ENCODE data around the gene PRR7. TPM values are rescaled to one million over a fixed set of nuclear protein-coding genes. Genes with fewer than 3 reads are reported as not detected.

PRR7 gene
- total and polyA plus RNA-seq, 2 experiments from 2014 or later = 7.6 to 9.7 TPM

- peaks cover 38% of the 10 kb centered on the region for H3K36me3 ChIP-seq (ENCODE audit: insufficient read depth)
- no peak overlapping the region for H3K4me3 ChIP-seq
- peaks cover 39% of the 10 kb centered on the region for H3F3A ChIP-seq (replicated peaks; ENCODE audit: low read depth)
- peaks cover 92% of the 10 kb centered on the region for H3K36me3 Mint-ChIP-seq (ENCODE audit: low read depth)
- no peak overlapping the region for H3K4me2 ChIP-seq
- H3K4me3 Mint-ChIP-seq = no peak overlapping the region
- H3K9me2 ChIP-seq (ENCODE audit: insufficient read depth) = no peaks in the 10 kb centered on the region
- peaks cover 29% of the 10 kb centered on the region for H3K4me1 ChIP-seq (ENCODE audit: insufficient read depth)
- peaks cover 56% of the 10 kb centered on the region for H3K79me2 ChIP-seq (replicated peaks; ENCODE audit: insufficient read depth)
- TF ChIP-seq POLR2AphosphoS5 (IDR thresholded peaks at IDR 0.05; ENCODE audit: low read depth) (no peak), ZNF114 (CRISPR knock-in tag; IDR thresholded peaks at IDR 0.05) (no peak), STAT1 (IDR thresholded peaks at IDR 0.05; ENCODE audit: unreplicated experiment) (no peak), EZH2 (IDR thresholded peaks at IDR 0.05; ENCODE audit: low read depth, unreplicated experiment) (no peak), ZNF331 (CRISPR knock-in tag; IDR thresholded peaks at IDR 0.05; ENCODE audit: low read depth) (no peak), CTCF (conservative IDR thresholded peaks at IDR 0.05; ENCODE audit: low read depth in 2 of 2) (no peak), REST (IDR thresholded peaks at IDR 0.05; ENCODE audit: unreplicated experiment) (no peak), JUNB (IDR thresholded peaks at IDR 0.05; ENCODE audit: unreplicated experiment) (no peak), CREB1 (CRISPR knock-in tag; IDR thresholded peaks at IDR 0.05; ENCODE audit: low read depth) (no peak), NANOG (IDR thresholded peaks at IDR 0.05; ENCODE audit: borderline replicate concordance) (no peak), EZH2phosphoT487 (IDR thresholded peaks at IDR 0.05; ENCODE audit: unreplicated experiment) (no peak)
- TF ChIP-seq, protein P1, sequence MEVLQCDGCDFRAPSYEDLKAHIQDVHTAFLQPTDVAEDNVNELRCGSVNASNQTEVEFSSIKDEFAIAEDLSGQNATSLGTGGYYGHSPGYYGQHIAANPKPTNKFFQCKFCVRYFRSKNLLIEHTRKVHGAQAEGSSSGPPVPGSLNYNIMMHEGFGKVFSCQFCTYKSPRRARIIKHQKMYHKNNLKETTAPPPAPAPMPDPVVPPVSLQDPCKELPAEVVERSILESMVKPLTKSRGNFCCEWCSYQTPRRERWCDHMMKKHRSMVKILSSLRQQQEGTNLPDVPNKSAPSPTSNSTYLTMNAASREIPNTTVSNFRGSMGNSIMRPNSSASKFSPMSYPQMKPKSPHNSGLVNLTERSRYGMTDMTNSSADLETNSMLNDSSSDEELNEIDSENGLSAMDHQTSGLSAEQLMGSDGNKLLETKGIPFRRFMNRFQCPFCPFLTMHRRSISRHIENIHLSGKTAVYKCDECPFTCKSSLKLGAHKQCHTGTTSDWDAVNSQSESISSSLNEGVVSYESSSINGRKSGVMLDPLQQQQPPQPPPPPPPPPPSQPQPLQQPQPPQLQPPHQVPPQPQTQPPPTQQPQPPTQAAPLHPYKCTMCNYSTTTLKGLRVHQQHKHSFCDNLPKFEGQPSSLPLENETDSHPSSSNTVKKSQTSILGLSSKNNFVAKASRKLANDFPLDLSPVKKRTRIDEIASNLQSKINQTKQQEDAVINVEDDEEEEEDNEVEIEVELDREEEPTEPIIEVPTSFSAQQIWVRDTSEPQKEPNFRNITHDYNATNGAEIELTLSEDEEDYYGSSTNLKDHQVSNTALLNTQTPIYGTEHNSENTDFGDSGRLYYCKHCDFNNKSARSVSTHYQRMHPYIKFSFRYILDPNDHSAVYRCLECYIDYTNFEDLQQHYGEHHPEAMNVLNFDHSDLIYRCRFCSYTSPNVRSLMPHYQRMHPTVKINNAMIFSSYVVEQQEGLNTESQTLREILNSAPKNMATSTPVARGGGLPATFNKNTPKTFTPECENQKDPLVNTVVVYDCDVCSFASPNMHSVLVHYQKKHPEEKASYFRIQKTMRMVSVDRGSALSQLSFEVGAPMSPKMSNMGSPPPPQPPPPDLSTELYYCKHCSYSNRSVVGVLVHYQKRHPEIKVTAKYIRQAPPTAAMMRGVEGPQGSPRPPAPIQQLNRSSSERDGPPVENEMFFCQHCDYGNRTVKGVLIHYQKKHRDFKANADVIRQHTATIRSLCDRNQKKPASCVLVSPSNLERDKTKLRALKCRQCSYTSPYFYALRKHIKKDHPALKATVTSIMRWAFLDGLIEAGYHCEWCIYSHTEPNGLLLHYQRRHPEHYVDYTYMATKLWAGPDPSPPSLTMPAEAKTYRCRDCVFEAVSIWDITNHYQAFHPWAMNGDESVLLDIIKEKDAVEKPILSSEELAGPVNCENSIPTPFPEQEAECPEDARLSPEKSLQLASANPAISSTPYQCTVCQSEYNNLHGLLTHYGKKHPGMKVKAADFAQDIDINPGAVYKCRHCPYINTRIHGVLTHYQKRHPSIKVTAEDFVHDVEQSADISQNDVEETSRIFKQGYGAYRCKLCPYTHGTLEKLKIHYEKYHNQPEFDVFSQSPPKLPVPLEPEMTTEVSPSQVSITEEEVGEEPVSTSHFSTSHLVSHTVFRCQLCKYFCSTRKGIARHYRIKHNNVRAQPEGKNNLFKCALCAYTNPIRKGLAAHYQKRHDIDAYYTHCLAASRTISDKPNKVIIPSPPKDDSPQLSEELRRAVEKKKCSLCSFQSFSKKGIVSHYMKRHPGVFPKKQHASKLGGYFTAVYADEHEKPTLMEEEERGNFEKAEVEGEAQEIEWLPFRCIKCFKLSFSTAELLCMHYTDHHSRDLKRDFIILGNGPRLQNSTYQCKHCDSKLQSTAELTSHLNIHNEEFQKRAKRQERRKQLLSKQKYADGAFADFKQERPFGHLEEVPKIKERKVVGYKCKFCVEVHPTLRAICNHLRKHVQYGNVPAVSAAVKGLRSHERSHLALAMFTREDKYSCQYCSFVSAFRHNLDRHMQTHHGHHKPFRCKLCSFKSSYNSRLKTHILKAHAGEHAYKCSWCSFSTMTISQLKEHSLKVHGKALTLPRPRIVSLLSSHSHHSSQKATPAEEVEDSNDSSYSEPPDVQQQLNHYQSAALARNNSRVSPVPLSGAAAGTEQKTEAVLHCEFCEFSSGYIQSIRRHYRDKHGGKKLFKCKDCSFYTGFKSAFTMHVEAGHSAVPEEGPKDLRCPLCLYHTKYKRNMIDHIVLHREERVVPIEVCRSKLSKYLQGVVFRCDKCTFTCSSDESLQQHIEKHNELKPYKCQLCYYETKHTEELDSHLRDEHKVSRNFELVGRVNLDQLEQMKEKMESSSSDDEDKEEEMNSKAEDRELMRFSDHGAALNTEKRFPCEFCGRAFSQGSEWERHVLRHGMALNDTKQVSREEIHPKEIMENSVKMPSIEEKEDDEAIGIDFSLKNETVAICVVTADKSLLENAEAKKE (CRISPR knock-in tag; IDR thresholded peaks at IDR 0.05) = no peak
- TF ChIP-seq, protein P2, sequence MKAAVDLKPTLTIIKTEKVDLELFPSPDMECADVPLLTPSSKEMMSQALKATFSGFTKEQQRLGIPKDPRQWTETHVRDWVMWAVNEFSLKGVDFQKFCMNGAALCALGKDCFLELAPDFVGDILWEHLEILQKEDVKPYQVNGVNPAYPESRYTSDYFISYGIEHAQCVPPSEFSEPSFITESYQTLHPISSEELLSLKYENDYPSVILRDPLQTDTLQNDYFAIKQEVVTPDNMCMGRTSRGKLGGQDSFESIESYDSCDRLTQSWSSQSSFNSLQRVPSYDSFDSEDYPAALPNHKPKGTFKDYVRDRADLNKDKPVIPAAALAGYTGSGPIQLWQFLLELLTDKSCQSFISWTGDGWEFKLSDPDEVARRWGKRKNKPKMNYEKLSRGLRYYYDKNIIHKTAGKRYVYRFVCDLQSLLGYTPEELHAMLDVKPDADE (IDR thresholded peaks at IDR 0.05) = no peak
- ATAC-seq = no peak
- peaks cover 12% of the 10 kb centered on the region for H3K9me3 Mint-ChIP-seq
- H3K27ac Mint-ChIP-seq = no peak overlapping the region
- no peaks in the 10 kb centered on the region for H3K27me3 ChIP-seq (ENCODE audit: insufficient read depth)
- no peak for DNase-seq (ENCODE audit: low spot score)
- no peak overlapping the region for H3K27ac ChIP-seq (ENCODE audit: low read depth)
- H3K4me1 Mint-ChIP-seq = peaks cover 28% of the 10 kb centered on the region
- H4K20me1 ChIP-seq (replicated peaks; ENCODE audit: insufficient read depth) = peaks cover 55% of the 10 kb centered on the region
- H2AFZ ChIP-seq = no peak overlapping the region
- peaks cover 25% of the 10 kb centered on the region for H3K27me3 Mint-ChIP-seq (ENCODE audit: insufficient read depth, low read depth, poor library complexity)
These were observed 20.2 kb downstream of the PRR7 start for GRCh38 chr5:177466861-177467260.

All from GM23338 (cell line).